ENCODE results near the gene STAT4. TPM values are rescaled to one million over a fixed set of nuclear protein-coding genes. Genes with fewer than 3 reads are reported as not detected.

The STAT4 gene
- total RNA-seq, 2 experiments from 2014 or later, result 70.8 to 72.2 TPM

GRCh38 chr2:191188550-191189093 lies 37.8 kb upstream of the STAT4 start:
- DNase-seq (no peak), ATAC-seq (no peak)
- no peak overlapping the region for H3K4me3 Mint-ChIP-seq
- TF ChIP-seq CTCF (IDR thresholded peaks at IDR 0.05), result no peak
- H3K4me1 Mint-ChIP-seq (ENCODE audit: low read depth), result peaks cover 64% of the 10 kb centered on the region
- POLR2A ChIA-PET, result interaction anchor here (0.6 to 1.2 kb wide), 3 partner anchors 23 to 139 kb away, joined by 3 read pairs; no protein-coding TSS in a partner anchor
- peak overlapping the region; percentile 60 for H3K27ac Mint-ChIP-seq
- CTCF ChIA-PET, result interaction anchor here (1.2 to 1.9 kb wide), 5 partner anchors 17 to 33 kb away, joined by 4 to 6 read pairs (median 5); no protein-coding TSS in a partner anchor
- H3K9me3 Mint-ChIP-seq, result peaks cover 19% of the 10 kb centered on the region
- peaks cover 26% of the 10 kb centered on the region for H3K36me3 Mint-ChIP-seq (ENCODE audit: low read depth)
- no peaks in the 10 kb centered on the region for H3K27me3 Mint-ChIP-seq
- intact Hi-C loops (cut with micrococcal nuclease), result no loop called here

- H3K9me3 Mint-ChIP-seq, result peaks cover 19% of the 10 kb centered on the region
- H3K27me3 Mint-ChIP-seq, result no peaks in the 10 kb centered on the region
- TF ChIP-seq CTCF (IDR thresholded peaks at IDR 0.05), result no peak
- intact Hi-C loops (cut with micrococcal nuclease), result no loop called here
- POLR2A ChIA-PET, result interaction anchor here (0.5 kb wide), 1 partner anchor 57 kb away, joined by 4 read pairs; no protein-coding TSS in a partner anchor
- CTCF ChIA-PET, result interaction anchor here (0.8 to 1.5 kb wide), 2 partner anchors 17 to 22 kb away, joined by 3 to 5 read pairs; no protein-coding TSS in a partner anchor
- H3K27ac Mint-ChIP-seq, result no peak overlapping the region
- DNase-seq, result no peak
- peaks cover 52% of the 10 kb centered on the region for H3K4me1 Mint-ChIP-seq (ENCODE audit: low read depth)
- peaks cover 26% of the 10 kb centered on the region for H3K36me3 Mint-ChIP-seq (ENCODE audit: low read depth)
- no peak for ATAC-seq
- no peak overlapping the region for H3K4me3 Mint-ChIP-seq
Observed at GRCh38 chr2:191187105-191187829, 36.5 kb upstream of the STAT4 start.

- no peak overlapping the region for H3K4me3 Mint-ChIP-seq
- TF ChIP-seq CTCF (IDR thresholded peaks at IDR 0.05), result no peak
- no peaks in the 10 kb centered on the region for H3K27me3 Mint-ChIP-seq
- peaks cover 37% of the 10 kb centered on the region for H3K4me1 Mint-ChIP-seq (ENCODE audit: low read depth)
- POLR2A ChIA-PET, result no interaction called here
- no peak for ATAC-seq
- peaks cover 4% of the 10 kb centered on the region for H3K36me3 Mint-ChIP-seq (ENCODE audit: low read depth)
- H3K9me3 Mint-ChIP-seq, result no peaks in the 10 kb centered on the region
- DNase-seq, result no peak
- CTCF ChIA-PET, result interaction anchor here (0.7 to 1.3 kb wide), 2 partner anchors 10 to 224 kb away, joined by 3 read pairs; no protein-coding TSS in a partner anchor
- no peak overlapping the region for H3K27ac Mint-ChIP-seq
- intact Hi-C loops (cut with micrococcal nuclease), result no loop called here
Observed at GRCh38 chr2:191184457-191184856, 33.7 kb upstream of the STAT4 start.

- Mint-ChIP-seq H3K9me3 (no peaks in the 10 kb centered on the region), H3K36me3 (ENCODE audit: low read depth) (no peaks in the 10 kb centered on the region), H3K27ac (no peak overlapping the region), H3K4me1 (ENCODE audit: low read depth) (peaks cover 29% of the 10 kb centered on the region), H3K27me3 (no peaks in the 10 kb centered on the region), H3K4me3 (no peak overlapping the region)
- TF ChIP-seq CTCF (IDR thresholded peaks at IDR 0.05), result no peak
- POLR2A ChIA-PET, result no interaction called here
- ATAC-seq (no peak), DNase-seq (no peak)
- intact Hi-C loops (cut with micrococcal nuclease), result no loop called here
- CTCF ChIA-PET, result interaction anchor here (0.7 to 1.6 kb wide), 3 partner anchors 9 to 28 kb away, joined by 3 to 6 read pairs (median 4); no protein-coding TSS in a partner anchor
Observed at GRCh38 chr2:191183516-191183915, 32.7 kb upstream of the STAT4 start.

- H3K4me3 Mint-ChIP-seq, result no peak overlapping the region
- H3K4me1 Mint-ChIP-seq (ENCODE audit: low read depth), result peaks cover 27% of the 10 kb centered on the region
- no peak overlapping the region for H3K27ac Mint-ChIP-seq
- CTCF ChIA-PET, result interaction anchor here (1.4 to 1.6 kb wide), 2 partner anchors 9 to 27 kb away, joined by 4 to 6 read pairs; no protein-coding TSS in a partner anchor
- intact Hi-C loops (cut with micrococcal nuclease), result no loop called here
- no peak for DNase-seq
- no peak for ATAC-seq
- POLR2A ChIA-PET, result no interaction called here
- H3K9me3 Mint-ChIP-seq, result no peaks in the 10 kb centered on the region
- no peaks in the 10 kb centered on the region for H3K36me3 Mint-ChIP-seq (ENCODE audit: low read depth)
- no peak for TF ChIP-seq CTCF (IDR thresholded peaks at IDR 0.05)
- H3K27me3 Mint-ChIP-seq, result no peaks in the 10 kb centered on the region
Observed at GRCh38 chr2:191183081-191183480, 32.3 kb upstream of the STAT4 start.

Data from activated CD8-positive, alpha-beta T cell treated with anti-CD3 and anti-CD28 coated beads for 36 hours (primary cell).